GM18499 (cell line): ENCODE data around the gene SET.
"Not testable (repeated sequence)": the region's sequence is repeated elsewhere in the genome, so short reads cannot be mapped to it uniquely, and the experiment has no call there.

Source experiments
- ATAC-seq: cut with Tn5 transposase; IDR thresholded peaks from one replicate; pipeline ENCODE4 v1.9.1; 2021; ENCODE audit warnings: moderate number of reproducible peaks; ENCODE audit not compliant: insufficient read depth, unreplicated experiment

The SET gene

DNA sequence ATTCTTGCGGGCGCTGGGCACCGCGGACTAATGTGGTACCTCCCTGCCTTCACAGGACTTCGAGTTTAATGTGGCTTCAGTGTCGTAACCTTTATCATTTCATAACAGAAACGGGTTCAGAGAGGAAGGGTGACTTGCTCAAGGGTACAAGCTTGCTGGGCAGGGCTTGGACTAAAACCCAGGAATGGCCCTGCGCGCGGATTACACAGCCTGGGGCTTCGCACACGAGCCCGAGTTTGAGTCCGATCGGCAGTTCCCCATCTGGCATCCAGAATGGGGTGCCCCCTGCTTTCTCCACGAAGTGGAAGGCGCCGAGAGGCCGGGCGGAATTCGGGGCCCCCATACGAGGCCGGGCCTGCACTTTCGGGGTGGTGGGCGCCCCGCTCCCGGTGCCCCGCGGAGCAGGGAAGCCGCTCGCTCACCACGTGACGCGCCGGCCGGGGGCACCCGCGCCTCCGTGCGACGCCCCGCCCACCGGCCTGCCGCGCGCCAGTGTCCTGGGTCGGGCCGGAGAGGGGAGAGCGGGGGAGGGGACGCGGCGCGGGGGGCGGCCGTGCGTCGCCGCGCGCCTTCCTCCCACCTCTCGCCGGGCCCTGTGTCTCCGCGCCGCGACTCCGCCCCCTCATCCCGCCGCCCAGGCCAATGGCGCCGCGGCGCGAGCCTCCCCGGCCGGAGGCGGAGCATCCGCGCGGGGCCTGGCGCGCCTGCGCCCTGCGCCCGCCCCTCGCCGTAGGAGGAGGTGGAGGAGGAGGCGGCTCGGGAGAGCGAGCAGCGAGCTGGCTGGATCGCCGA, at the start of gene SET:
SET (plus strand) TSS at position 722 of the 792 bp plus-strand sequence. CDS start 361 bp downstream, outside the sequence.
- no peak for ATAC-seq

GRCh38 chr9:128640603-128641002, 48.4 kb upstream of the SET start:
- no peak for ATAC-seq

DNA sequence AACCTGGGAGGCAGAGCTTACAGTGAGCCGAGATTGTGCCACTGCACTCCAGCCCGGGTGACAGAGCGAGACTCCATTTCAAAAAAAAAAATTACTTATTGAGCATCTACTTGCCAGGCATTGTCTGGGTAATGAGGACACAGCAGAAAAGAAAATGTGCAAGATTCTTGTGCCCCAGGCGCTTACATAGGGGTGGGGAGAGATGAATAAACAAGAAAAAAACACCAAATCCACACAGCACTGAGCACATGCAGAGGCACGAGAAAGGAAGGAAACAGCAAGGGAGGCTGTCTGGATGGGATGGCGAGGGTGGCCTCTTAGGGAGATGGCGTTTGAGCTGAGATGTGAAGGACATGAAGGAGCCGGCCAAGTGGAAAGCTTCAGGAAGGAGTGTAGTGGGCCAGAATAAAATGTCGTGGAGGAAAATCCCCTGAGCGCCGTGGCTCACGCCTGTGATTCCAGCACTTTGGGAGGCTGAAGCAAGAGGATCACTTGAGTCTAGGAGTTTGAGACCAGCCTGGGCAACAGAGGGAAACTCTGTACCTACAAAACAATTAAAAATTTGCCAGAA, 46.3 kb upstream of the SET start:
- ATAC-seq = no peak

- no peak for ATAC-seq
Measured at GRCh38 chr9:128643519-128644300, 45.3 kb upstream of the SET start.

GRCh38 chr9:128648206-128648605, 40.8 kb upstream of the SET start:
- ATAC-seq = not testable (repeated sequence)

DNA sequence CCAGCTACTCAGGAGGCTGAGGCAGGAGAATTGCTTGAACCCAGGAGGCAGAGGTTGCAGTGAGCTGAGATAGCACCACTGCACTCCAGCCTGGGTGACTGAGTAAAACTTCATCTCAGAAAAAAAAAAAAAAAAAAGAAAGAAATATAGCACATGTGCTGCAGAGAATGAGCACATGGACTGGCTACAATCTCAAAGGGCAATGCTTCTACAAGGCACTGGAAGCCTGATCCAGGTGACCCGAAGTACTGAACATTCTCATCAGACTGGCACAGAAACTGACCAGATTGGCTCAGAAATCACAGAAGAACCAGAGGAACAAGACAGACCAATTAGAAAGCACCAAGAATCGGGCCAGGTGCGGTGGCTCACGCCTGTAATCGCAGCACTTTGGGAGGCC, 37.2 kb upstream of the SET start:
- ATAC-seq = no peak

GRCh38 chr9:128653908-128654307, 35.1 kb upstream of the SET start:
- ATAC-seq = no peak

DNA sequence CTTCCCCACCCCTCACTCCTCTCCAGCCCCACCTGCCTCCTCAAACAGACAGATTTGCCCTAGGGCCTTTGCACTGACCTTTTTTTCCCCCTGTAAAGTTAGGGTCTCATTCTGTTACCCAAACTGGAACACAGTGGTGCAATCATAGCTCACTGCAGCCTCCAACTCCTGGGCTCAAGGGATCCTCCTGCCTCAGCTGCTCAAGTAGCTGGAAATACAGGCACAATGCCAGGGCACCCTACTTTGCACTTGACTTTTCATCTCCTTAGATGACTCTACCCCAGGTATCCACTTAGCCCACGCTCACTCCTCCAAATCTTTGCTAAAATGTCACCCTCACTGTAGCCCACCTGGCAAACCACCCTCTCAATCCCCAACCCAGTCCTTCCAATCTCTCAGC, 34.5 kb upstream of the SET start:
- ATAC-seq = no peak

GRCh38 chr9:128656416-128657343, 32.3 kb upstream of the SET start, which contains the start of gene DYNC2I2:
Gene DYNC2I2, minus strand, starts transcription at chr9:128656847. Its CDS starts 121 bp downstream, at chr9:128656726.
- ATAC-seq = peak; percentile 59

DNA sequence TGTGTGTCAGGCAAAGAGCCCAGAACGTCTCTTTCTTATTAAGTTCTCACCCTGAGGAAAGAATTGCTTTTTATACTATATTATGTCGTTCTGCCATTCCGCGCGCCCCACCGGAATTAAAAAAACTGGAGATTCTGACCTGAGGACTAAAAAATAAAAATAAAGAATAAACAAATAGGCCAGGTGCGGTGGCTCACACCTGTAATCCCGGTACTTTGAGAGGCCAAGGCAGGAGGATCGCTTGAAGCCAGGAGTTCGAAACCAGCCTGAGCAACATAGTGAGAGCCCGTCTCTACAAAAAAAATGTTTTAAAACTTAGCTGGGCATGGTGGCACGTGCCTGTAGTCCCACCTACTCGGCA, 31.7 kb upstream of the SET start:
- ATAC-seq = no peak

DNA sequence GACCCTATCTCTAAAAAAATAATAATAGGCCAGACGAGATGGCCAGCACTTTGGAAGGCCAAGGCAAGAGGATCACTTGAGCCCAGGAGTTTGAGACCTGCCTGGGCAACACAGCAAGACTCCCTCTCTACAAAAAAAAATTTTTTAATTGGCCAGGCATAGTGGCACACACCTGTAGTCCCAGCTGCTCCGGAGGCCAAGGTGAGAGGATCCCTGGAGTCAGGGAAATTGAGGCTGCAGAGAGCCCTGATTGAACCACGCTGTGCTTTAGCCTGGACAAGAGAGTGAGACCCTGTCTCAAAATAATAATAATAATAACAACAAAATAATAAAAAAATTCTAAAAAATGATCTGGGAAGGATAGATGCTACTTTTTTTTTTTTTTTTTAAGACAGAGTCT, 31.2 kb upstream of the SET start:
- no peak for ATAC-seq

GRCh38 chr9:128666481-128666941, 22.5 kb upstream of the SET start:
- not testable (repeated sequence) for ATAC-seq

- no peak for ATAC-seq
Measured at GRCh38 chr9:128669786-128670185, 19.2 kb upstream of the SET start.

DNA sequence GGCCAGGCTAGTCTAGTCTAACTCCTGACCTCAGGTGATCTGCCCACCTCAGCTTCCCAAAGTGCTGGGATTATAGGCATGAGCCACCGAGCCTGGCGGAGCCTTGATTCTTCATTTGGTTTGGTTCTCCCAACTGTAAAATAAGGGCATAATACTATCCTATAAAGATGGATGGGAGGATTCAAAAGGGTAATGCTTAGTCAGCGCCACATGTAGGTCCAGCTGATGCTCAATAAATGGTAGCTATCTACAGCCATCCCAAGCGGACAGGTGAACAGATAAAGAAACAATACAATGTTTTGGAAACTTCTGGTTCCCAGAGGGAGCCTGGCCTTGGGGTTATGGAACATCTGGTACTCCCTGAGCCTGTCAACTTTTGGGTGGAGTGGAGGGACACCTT, 13.6 kb upstream of the SET start:
- no peak for ATAC-seq

GRCh38 chr9:128677794-128678193, 11.2 kb upstream of the SET start:
- ATAC-seq = no peak

DNA sequence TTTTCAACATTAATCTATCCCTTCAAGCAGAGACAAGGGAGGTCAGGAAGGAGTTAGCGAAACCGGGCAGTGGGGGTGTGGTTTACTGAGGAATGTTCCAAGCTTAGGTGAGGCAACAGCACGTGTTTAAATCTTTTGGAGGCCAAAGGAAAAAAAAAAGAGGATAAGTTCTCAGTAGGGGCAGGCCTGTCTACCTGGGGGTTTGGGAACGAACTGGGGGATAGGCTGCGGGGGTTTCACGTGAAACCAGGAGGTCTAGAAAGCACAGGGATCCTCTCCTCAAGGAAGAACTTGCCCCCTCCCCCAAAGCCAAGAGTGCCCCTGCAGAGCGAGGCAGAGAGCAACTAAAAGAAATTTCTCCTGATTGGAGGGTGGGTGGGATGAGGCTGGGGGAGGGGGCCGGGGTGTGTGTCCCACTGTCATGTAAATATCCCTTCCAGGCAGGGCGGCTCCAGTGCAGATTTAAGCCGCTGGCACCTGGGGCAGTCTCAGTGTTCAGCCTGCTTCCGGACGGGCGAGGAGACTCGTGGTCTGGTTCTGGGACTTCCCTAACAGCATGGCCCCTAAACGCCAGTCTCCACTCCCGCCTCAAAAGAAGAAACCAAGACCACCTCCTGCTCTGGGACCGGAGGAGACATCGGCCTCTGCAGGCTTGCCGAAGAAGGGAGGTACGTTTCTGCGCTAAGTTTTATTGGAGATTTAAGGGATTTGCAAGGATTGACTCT, 5.5 kb upstream of the SET start:
- ATAC-seq = no peak

DNA sequence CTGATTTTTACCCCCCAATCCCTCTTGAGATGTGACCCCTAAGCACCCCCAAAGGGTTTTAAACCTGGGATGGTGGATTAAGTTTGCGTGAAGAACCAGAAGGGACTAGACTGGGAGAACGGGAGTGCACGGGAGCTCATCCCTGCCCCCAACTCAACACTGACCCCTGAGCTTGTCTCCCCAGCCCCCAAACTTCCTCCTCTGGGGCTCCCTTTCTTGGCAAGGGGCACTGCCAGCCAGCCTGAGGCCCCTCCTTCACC, 5.0 kb upstream of the SET start:
- no peak for ATAC-seq

DNA sequence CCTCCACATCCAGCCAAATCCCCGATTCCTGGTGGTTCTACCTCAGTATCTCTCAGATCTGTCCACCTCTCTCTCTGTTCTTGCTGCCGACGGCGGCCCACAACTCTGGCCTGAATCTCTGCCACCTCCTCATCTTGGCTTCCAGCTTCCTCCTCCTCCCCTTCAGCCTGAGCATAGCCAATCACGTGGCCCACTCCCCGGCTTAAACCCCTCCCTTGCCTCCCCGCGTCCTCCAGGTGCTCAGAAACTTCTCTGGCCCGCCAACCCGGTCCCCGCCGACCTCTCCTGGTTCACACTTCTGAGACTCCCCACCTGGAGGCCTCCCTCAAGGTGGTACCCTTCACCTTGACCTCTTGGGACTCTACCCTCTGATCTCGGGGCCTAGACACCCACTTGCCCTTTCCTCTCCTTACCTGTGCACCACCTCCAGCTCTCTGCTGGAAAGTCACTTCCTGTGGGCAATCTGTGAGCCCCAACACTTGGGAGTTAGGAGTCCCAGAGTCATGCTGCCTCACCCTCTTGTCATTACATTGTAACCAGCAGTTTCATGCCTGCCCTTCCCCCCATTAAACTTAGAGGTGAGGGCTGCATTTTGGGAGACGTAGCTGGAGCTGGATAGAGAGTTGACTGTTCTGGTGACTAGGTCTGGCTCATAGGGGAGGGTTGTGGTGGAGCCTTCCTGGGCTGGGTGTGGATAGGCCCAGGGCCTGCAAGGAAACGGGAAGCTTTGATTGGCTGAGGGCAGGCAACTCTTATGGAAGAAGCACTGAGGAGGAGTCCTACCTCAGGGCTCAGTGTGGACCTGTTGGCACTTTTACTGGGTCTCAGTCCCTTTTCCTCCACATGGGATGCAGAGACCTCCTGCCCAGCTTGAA, 4.5 kb upstream of the SET start:
- no peak for ATAC-seq
